GM12864 (cell line): ENCODE measurements around the gene MFSD6.

ENCODE experiments used
- DNase-seq: peaks from one replicate; pipeline ENCODE4 v3.0.0-alpha.2; 2011; ENCODE audit warnings: low read depth
- H3K4me3 ChIP-seq: 2 replicates; pipeline ENCODE4 v1.5.1; 2011; ENCODE audit warnings: mild to moderate bottlenecking, low read depth, low read length, control low read depth
- CTCF ChIP-seq: IDR thresholded peaks from 2 replicates; pipeline ENCODE4 v1.5.1; 2011; ENCODE audit warnings: low read depth, mild to moderate bottlenecking, moderate library complexity, low read length, control low read depth, inconsistent platforms; ENCODE audit errors: missing control alignments

The MFSD6 gene

GRCh38 chr2:190527918-190528317 is 119.8 kb downstream of the MFSD6 start:
- no peak overlapping the region for H3K4me3 ChIP-seq
- DNase-seq = no peak
- no peak for TF ChIP-seq CTCF

- H3K4me3 ChIP-seq = no peak overlapping the region
- no peak for TF ChIP-seq CTCF
- no peak for DNase-seq
Measured at GRCh38 chr2:190528521-190529001, 120.4 kb downstream of the MFSD6 start.

GRCh38 chr2:190529486-190530247 is 121.5 kb downstream of the MFSD6 start:
- TF ChIP-seq CTCF = no peak
- no peak overlapping the region for H3K4me3 ChIP-seq
- no peak for DNase-seq

- no peak overlapping the region; the same call in 1 of the 2 replicates for H3K4me3 ChIP-seq
- DNase-seq = no peak
- no peak for TF ChIP-seq CTCF
Measured at GRCh38 chr2:190530248-190530900, 122.2 kb downstream of the MFSD6 start.

GRCh38 chr2:190532581-190532980 is 124.4 kb downstream of the MFSD6 start:
- TF ChIP-seq CTCF = no peak
- peak overlapping the region; percentile 60 for H3K4me3 ChIP-seq
- DNase-seq = no peak

- DNase-seq = no peak
- TF ChIP-seq CTCF = no peak
- peak overlapping the region; percentile 60 for H3K4me3 ChIP-seq
Measured at GRCh38 chr2:190533175-190533967, 125.2 kb downstream of the MFSD6 start.
